Epithelial cell of esophagus (primary cell): ENCODE measurements around the gene KIF26A.

ENCODE experiments used
- DNase-seq: peaks from one replicate; pipeline ENCODE4 v3.0.0; 2010; ENCODE audit warnings: low read depth
- H3K4me3 ChIP-seq: 2 replicates; pipeline ENCODE4 v1.5.1; 2011; ENCODE audit warnings: mild to moderate bottlenecking, low read length, control low read depth
- CTCF ChIP-seq: IDR thresholded peaks from 2 replicates; pipeline ENCODE4 v1.5.1; 2011; ENCODE audit warnings: low read depth, mild to moderate bottlenecking, low read length, control low read depth, inconsistent platforms; ENCODE audit not compliant: insufficient read depth; ENCODE audit errors: missing control alignments

Gene KIF26A

GRCh38 chr14:104115691-104116287, 22.6 kb upstream of the KIF26A start:
- DNase-seq: no peak
- peak overlapping the region; percentile 50 for H3K4me3 ChIP-seq
- no peak for TF ChIP-seq CTCF

GRCh38 chr14:104116288-104116755, 22.1 kb upstream of the KIF26A start:
- H3K4me3 ChIP-seq: peak overlapping the region; percentile 50
- no peak for TF ChIP-seq CTCF
- DNase-seq: peak; percentile 65

- H3K4me3 ChIP-seq: peak overlapping the region; percentile 62
- peak; percentile 86 for DNase-seq
- TF ChIP-seq CTCF: no peak
These were observed 21.5 kb upstream of the KIF26A start for GRCh38 chr14:104116756-104117340.

- peak overlapping the region; percentile 62 for H3K4me3 ChIP-seq
- no peak for TF ChIP-seq CTCF
- no peak for DNase-seq
These were observed 20.9 kb upstream of the KIF26A start for GRCh38 chr14:104117341-104118005.

- no peak for DNase-seq
- TF ChIP-seq CTCF: peak; percentile 2
- peak overlapping the region; percentile 62 for H3K4me3 ChIP-seq
These were observed 20.2 kb upstream of the KIF26A start for GRCh38 chr14:104118006-104118844.

GRCh38 chr14:104119119-104119487, 19.3 kb upstream of the KIF26A start:
- no peak for TF ChIP-seq CTCF
- peak overlapping the region; percentile 62 for H3K4me3 ChIP-seq
- DNase-seq: no peak
